GM18520 (cell line): ENCODE results near the gene DUOX1.
"Not testable (repeated sequence)": the region's sequence is repeated elsewhere in the genome, so short reads cannot be mapped to it uniquely, and the experiment has no call there.

Experiments used
- ATAC-seq: cut with Tn5 transposase; IDR thresholded peaks from one replicate; pipeline ENCODE4 v1.9.1; 2021; ENCODE audit not compliant: unreplicated experiment

Gene DUOX1

GRCh38 chr15:45129651-45130129 is at the start of gene DUOX1, which contains the start of gene DUOXA1:
Gene DUOX1 (plus strand): TSS chr15:45129994. CDS start chr15:45131967, 1,973 bp downstream.
Gene DUOXA1 (minus strand): TSS chr15:45129879. CDS start chr15:45123014, 6,865 bp downstream.
- ATAC-seq, result no peak

GRCh38 chr15:45080593-45080992 is 49.2 kb upstream of the DUOX1 start:
- not testable (repeated sequence) for ATAC-seq

DNA sequence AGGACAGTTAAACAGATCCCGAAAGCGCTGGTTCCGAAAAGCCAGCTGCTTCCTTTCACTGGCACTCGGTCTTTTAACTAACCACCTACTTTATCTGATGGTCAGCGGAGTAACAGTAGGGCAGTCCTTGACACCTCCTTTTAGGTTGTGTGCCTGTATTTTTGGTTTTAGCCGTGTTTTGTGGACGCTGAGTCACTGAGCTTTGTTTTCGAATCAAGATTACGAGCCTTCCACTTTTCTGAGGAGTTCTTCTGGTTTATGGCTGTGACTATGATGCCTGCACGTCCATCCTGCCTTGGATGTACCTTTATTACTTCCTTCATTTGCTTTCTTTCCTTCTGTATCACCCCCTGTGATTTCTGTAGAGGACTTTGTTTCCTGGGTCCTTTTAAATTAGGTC is 47.4 kb upstream of the DUOX1 start:
- ATAC-seq, result not testable (repeated sequence)

DNA sequence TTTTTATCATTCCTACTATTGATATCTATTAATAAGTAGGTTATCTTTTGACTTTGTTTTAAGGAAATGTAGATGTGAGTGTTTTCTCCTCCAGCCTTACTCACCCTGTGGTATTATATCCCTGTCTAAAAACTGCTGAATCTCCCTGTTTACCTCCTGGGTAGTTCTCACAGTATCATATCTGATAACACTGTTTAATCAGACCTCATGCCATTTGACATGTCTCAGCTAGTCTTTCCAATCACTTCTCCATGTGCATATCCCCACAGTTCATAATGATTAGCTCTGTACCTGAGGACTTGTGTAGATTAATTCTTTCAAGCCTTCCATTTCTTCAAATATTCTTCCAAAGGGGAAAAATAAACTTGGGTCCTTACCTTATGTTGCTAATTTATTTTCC is 46.6 kb upstream of the DUOX1 start:
- ATAC-seq, result no peak

DNA sequence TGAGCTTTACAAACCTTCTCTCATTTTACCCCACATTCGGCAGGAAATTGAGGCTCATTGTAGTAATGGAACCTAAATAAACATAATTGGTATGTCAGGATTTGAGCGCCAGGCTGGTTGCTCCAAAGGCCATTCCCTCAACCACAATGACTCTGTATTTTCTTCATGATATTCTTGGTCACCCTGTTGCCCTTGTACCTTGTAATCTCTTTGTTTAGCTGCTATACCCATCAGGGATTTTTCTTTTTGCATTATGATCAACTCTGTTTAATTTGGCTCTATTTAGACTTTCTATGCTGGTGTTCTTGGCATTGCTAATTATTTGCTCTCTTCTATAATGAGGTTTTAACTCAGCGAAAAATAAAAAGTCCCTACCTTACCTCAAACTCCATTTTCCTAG is 45.6 kb upstream of the DUOX1 start:
- no peak for ATAC-seq

- ATAC-seq, result no peak
Observed at GRCh38 chr15:45087513-45087912, 42.3 kb upstream of the DUOX1 start.

- no peak for ATAC-seq
Observed at GRCh38 chr15:45088801-45089711, 40.7 kb upstream of the DUOX1 start.

DNA sequence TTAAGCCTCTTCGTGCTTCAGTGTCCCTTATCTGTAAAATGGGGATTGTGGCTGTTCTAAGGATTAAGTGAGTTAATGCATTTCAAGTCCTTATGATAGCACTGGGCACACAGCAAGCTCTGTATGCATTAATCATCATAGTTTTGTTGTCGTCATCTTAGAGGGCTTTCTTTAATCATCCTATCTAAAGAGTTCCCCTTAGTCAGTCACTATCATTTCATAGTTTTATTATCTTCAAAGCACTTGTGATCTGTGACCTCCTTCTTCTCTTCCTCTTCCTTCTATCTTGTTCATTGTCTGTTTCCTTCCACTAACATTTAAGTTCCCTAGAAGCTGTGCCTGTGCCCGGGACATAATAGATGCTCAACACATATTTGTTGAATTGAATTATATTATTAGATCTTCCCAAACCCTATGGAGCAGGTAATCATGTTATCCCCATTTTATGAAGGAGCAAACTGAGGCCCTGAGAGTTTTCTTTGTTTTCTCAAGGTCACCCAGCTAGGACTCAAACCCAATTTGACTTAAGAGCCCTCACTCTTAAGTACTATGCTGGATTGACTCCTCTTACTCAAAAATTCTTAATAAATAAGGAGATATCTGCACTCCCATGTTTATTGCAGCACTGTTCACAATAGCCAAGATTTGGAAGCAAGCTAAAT is 40.0 kb upstream of the DUOX1 start:
- no peak for ATAC-seq

GRCh38 chr15:45091161-45091560 is 38.6 kb upstream of the DUOX1 start:
- no peak for ATAC-seq

DNA sequence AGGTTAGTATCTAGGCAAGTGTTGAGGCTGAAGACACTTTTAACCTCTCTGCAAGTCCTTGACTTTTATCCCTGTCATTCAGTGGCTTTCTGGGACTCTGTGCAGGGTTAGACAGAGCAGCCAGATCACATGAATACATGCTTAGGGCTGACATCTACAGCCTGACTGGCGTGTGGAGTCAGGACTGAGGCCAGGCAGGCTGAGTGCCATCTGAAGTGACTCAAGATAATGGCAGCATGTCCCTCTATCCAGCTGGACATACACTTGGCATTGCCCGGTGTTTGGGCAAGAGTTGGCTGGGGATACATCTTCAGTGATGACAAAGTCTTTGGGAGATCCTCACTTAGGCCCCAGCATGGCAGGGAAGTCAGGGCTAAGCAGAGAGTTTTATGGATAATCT is 38.2 kb upstream of the DUOX1 start:
- no peak for ATAC-seq

GRCh38 chr15:45093013-45093412 is 36.8 kb upstream of the DUOX1 start:
- ATAC-seq, result no peak

DNA sequence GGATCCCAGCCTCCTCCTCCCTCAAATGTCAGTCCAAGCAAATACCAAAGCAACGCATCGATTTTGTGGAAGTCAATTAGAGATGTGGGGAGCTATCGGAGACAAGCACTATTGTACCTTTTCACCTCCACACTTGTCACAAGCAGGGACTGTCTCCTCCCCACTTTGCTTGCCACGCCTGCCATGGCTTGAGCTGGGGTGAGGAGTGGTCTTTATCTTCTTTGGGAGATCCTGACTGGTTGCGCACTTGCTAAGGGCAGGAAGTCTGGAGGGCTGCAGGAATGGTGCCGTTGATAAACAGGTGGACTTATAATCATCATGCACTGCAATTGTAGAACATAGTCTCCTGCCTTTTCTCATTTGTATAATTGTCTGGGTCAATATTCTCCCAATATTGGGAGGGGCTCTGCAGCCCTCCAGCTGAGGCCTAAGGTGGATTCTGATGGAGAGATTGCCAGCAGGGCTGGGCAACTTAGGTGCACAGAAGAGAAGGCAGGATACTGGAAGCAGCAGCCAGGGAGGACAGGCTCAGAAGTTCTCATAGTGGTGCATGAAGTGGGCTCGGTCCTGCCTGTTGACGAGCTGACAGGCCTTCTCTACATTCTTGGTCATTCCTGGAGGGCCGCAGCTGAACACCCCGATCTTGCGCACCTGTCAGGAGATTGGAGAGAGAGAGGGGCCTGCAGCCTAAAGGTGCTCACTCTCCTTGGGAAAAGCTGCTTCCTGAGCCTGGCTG is 36.0 kb upstream of the DUOX1 start:
- no peak for ATAC-seq

- ATAC-seq, result no peak
Observed at GRCh38 chr15:45094358-45094730, 35.5 kb upstream of the DUOX1 start.

- ATAC-seq, result no peak
Observed at GRCh38 chr15:45095661-45096060, 34.1 kb upstream of the DUOX1 start.

GRCh38 chr15:45097466-45097865 is 32.3 kb upstream of the DUOX1 start:
- no peak for ATAC-seq

DNA sequence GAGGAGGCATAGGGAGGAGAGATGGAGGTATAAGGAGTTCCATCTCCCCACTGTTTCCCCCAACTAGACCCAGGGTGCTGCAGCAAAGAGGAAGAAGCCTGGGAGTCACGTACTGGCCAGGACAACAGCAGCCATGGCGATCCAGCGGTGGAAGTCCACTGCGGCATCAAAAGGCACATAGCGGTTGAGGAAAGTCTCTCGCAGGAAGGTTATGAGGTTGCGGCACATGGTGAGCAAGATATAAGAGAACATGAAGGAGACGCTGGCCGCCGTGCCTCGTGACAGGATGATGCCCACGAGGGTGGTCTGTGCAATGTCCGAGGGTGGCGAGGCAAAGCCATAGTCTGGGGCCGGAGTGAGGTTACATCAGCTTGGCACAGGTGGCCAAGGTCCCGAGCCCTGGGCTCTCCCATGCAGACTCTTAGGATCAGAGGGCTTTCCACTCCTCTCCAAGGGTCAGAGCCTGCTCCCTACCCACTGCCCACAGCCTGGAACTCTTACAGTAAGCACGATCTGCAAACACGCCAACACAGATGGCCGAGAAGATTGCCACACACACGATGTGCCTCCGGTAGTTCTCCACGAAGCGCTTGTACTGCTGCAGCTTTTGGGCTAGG is 30.1 kb upstream of the DUOX1 start:
- no peak for ATAC-seq

DNA sequence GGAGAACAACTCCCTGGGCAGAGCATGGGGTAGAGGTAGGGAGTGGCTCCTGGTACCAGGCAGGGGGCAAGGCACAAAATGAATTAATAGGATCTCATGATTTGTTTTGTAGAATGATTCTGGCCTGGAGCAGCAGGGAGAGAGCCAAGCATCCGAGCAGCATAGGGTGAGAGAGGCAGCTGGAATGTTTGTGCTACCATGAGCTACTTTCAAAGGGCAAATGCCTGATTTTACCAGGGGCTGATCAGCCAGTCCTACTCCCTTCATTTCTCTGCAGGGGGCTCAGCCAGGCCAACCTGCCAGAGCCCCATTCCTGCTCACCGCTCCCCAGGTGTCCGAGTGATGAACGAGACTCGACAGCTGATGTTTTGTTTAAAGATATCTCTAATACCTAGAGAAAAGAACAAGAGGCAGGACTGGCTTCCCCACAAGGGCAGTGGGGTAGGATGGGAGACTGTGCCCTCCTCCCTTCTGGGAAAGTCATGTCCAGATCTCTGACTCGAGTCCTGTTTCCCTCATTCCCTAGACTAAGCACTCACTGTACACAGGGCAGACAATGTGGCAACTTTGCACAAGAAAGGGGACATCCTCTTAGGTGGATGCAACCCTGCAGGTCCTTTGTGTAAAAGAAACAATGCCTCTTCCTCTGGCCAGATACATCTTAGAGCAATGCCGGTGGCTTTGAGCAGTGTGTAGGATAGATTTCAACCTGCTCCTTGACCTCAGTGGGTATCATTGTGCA is 28.7 kb upstream of the DUOX1 start:
- no peak for ATAC-seq

- ATAC-seq, result no peak
Observed at GRCh38 chr15:45101749-45102148, 28.0 kb upstream of the DUOX1 start.

- ATAC-seq, result no peak
Observed at GRCh38 chr15:45102226-45102625, 27.6 kb upstream of the DUOX1 start.

DNA sequence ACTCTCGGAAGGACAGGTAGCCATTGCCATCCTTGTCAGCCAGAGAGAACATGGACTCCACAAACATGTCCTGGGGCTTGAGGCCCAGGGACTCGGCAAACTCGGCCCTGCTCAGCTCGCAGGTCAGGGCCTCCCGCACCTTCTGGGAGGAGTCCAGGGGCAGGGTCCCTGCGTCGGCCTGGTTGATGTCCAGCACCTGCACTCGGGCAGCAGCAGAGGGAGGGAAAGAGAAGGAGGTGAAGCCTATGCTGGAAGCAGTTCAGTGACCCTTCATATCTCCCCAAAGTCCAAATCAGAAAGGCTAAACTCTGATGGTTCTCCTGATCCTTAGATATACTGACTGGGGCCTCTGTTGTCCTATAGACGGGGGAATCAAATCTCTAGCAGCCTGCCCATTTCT is 25.6 kb upstream of the DUOX1 start:
- ATAC-seq, result not testable (repeated sequence)
